ENCODE measurements around the gene GNB2. TPM values are rescaled to one million over a fixed set of nuclear protein-coding genes. Genes with fewer than 3 reads are reported as not detected.
"Not testable (repeated sequence)": the region's sequence is repeated elsewhere in the genome, so short reads cannot be mapped to it uniquely, and the experiment has no call there.

The GNB2 gene
- total and polyA plus RNA-seq, 10 donors: 104 to 342 (median 242) TPM

GRCh38 chr7:100708395-100708794, 34.9 kb downstream of the GNB2 start:
- intact Hi-C loops (cut with DNase I; ENCODE audit: low total_unique reads): loop anchor here (10.0 kb wide), 3 partner anchors 146 to 346 kb away; partner anchors contain the start of genes SLC12A9 and TSC22D4
- WGBS, 5 donors: 70 to 86% (median 74%) methylated on average over 6 of the region's 6 CpGs
- no peak for TF ChIP-seq POLR2AphosphoS5 (IDR thresholded peaks at IDR 0.05)
- TF ChIP-seq CTCF (IDR thresholded peaks at IDR 0.05 in 8 of 11, conservative IDR thresholded peaks at IDR 0.05 in 3 of 11): no peak
- no peak for TF ChIP-seq POLR2A (IDR thresholded peaks at IDR 0.05)

GRCh38 chr7:100710452-100710851, 36.9 kb downstream of the GNB2 start:
- H3K27me3 ChIP-seq (replicated peaks in 1 of 7): no peaks in the 10 kb centered on the region
- intact Hi-C loops (cut with DNase I; ENCODE audit: low total_unique reads): no loop called here
- 72 to 99% (median 85%) methylated on average over 4 of the region's 4 CpGs for WGBS, 5 donors
- no peak overlapping the region for H3K4me3 ChIP-seq
- no peak overlapping the region for H3K27ac ChIP-seq
- TF ChIP-seq POLR2A (IDR thresholded peaks at IDR 0.05) (no peak), CTCF (IDR thresholded peaks at IDR 0.05 in 8 of 11, conservative IDR thresholded peaks at IDR 0.05 in 3 of 11) (no peak), POLR2AphosphoS5 (IDR thresholded peaks at IDR 0.05) (no peak)
- peaks cover 6 to 22% (median 18%) of the 10 kb centered on the region in 6 donors for H3K4me1 ChIP-seq
- no peaks in the 10 kb centered on the region for H3K9me3 ChIP-seq
- H3K36me3 ChIP-seq: peaks cover 0 to 19% (median 0%) of the 10 kb centered on the region in 6 donors
- no peak for DNase-seq

More at GRCh38 chr7:100708395-100708794, 34.9 kb downstream of the GNB2 start:
- H3K4me3 ChIP-seq: no peak overlapping the region
- peaks cover 0 to 19% (median 0%) of the 10 kb centered on the region in 6 donors for H3K36me3 ChIP-seq
- H3K27ac ChIP-seq: no peak overlapping the region
- no peak for DNase-seq
- peaks cover 6 to 31% (median 26%) of the 10 kb centered on the region in 6 donors for H3K4me1 ChIP-seq
- H3K27me3 ChIP-seq (replicated peaks in 1 of 7): no peaks in the 10 kb centered on the region
- no peaks in the 10 kb centered on the region for H3K9me3 ChIP-seq

- Histone ChIP-seq H3K4me3 (no peak overlapping the region), H3K27me3 (replicated peaks in 1 of 7) (peaks cover 0 to 1% (median 0%) of the 10 kb centered on the region in 7 donors), H3K9me3 (no peaks in the 10 kb centered on the region), H3K36me3 (peaks cover 0 to 19% (median 0%) of the 10 kb centered on the region in 6 donors), H3K4me1 (peaks cover 6 to 19% (median 14%) of the 10 kb centered on the region in 6 donors), H3K27ac (no peak overlapping the region)
- TF ChIP-seq CTCF (IDR thresholded peaks at IDR 0.05 in 8 of 11, conservative IDR thresholded peaks at IDR 0.05 in 3 of 11) (no peak), POLR2AphosphoS5 (IDR thresholded peaks at IDR 0.05) (no peak), POLR2A (IDR thresholded peaks at IDR 0.05) (no peak)
- WGBS, 5 donors: 93 to 96% (median 95%) methylated on average over 9 to 11 of the region's 11 CpGs
- intact Hi-C loops (cut with DNase I; ENCODE audit: low total_unique reads): no loop called here
- no peak for DNase-seq
These were observed 37.8 kb downstream of the GNB2 start for GRCh38 chr7:100711369-100711768.

GRCh38 chr7:100714725-100715124, 41.2 kb downstream of the GNB2 start:
- TF ChIP-seq POLR2A (IDR thresholded peaks at IDR 0.05) (no peak), CTCF (IDR thresholded peaks at IDR 0.05 in 8 of 11, conservative IDR thresholded peaks at IDR 0.05 in 3 of 11) (no peak), POLR2AphosphoS5 (IDR thresholded peaks at IDR 0.05) (no peak)
- Histone ChIP-seq H3K27ac (no peak overlapping the region), H3K4me3 (no peak overlapping the region), H3K4me1 (no peaks in the 10 kb centered on the region), H3K27me3 (replicated peaks in 1 of 7) (peaks cover 0 to 27% (median 5%) of the 10 kb centered on the region in 7 donors), H3K36me3 (no peaks in the 10 kb centered on the region), H3K9me3 (peaks cover 0 to 17% (median 8%) of the 10 kb centered on the region in 8 donors)
- intact Hi-C loops (cut with DNase I; ENCODE audit: low total_unique reads): no loop called here
- WGBS, 5 donors: 81 to 91% (median 85%) methylated on average over 3 to 8 of the region's 8 CpGs
- DNase-seq: no peak

- 88 to 98% (median 94%) methylated on average over 2 of the region's 2 CpGs for WGBS, 5 donors
- DNase-seq; intact Hi-C loops (cut with DNase I; ENCODE audit: low total_unique reads); H3K36me3 ChIP-seq; H3K27ac ChIP-seq; H3K4me3 ChIP-seq: not testable (repeated sequence)
- H3K9me3 ChIP-seq: peaks cover 0 to 17% (median 8%) of the 10 kb centered on the region in 8 donors
- peaks cover 0 to 17% (median 11%) of the 10 kb centered on the region in 6 donors for H3K4me1 ChIP-seq
- H3K27me3 ChIP-seq (replicated peaks in 1 of 7): peaks cover 0 to 51% (median 26%) of the 10 kb centered on the region in 7 donors
These were observed 43.5 kb downstream of the GNB2 start for GRCh38 chr7:100717073-100717472.

All from spleen (tissue), 11 donors.